ENCODE results near the gene HRCT1.
"Not testable (repeated sequence)": the region's sequence is repeated elsewhere in the genome, so short reads cannot be mapped to it uniquely, and the experiment has no call there.

The HRCT1 gene

GRCh38 chr9:35867538-35867937 is 38.5 kb upstream of the HRCT1 start:
- Histone ChIP-seq H3K4me1 (ENCODE audit: control insufficient read depth, insufficient read depth, low read length, poor library complexity, severe bottlenecking) (no peaks in the 10 kb centered on the region), H3K9me3 (ENCODE audit: control insufficient read depth, low read length) (no peaks in the 10 kb centered on the region), H3K4me3 (ENCODE audit: extremely low read depth, insufficient read depth, low read length, poor library complexity, severe bottlenecking) (no peak overlapping the region), H3K27ac (ENCODE audit: low read depth, low read length, severe bottlenecking) (no peak overlapping the region), H3K36me3 (ENCODE audit: control insufficient read depth, insufficient read depth, low read length) (no peaks in the 10 kb centered on the region)
- WGBS, 2 experiments (ENCODE audit: insufficient coverage in 2 of 2), result 87 to 93% methylated on average over 4 of the region's 4 CpGs

GRCh38 chr9:35868933-35869332 is 37.1 kb upstream of the HRCT1 start:
- Histone ChIP-seq H3K4me3 (ENCODE audit: extremely low read depth, insufficient read depth, low read length, poor library complexity, severe bottlenecking) (no peak overlapping the region), H3K9me3 (ENCODE audit: control insufficient read depth, low read length) (no peaks in the 10 kb centered on the region), H3K27ac (ENCODE audit: low read depth, low read length, severe bottlenecking) (no peak overlapping the region), H3K4me1 (ENCODE audit: control insufficient read depth, insufficient read depth, low read length, poor library complexity, severe bottlenecking) (no peaks in the 10 kb centered on the region), H3K36me3 (ENCODE audit: control insufficient read depth, insufficient read depth, low read length) (no peaks in the 10 kb centered on the region)
- 25% methylated on average over 1 of the region's 2 CpGs; no CpG with 5 or more reads in 1 of the 2 experiments for WGBS, 2 experiments (ENCODE audit: insufficient coverage in 2 of 2)

- no peak overlapping the region for H3K4me3 ChIP-seq (ENCODE audit: extremely low read depth, insufficient read depth, low read length, poor library complexity, severe bottlenecking)
- WGBS, 2 experiments (ENCODE audit: insufficient coverage in 2 of 2), result 93 to 96% methylated on average over 19 of the region's 19 CpGs
These were observed 36.3 kb upstream of the HRCT1 start for GRCh38 chr9:35869621-35870216.

GRCh38 chr9:35870351-35870923 is 35.6 kb upstream of the HRCT1 start, which contains the start of gene OR13J1:
Gene OR13J1, minus strand, starts transcription at chr9:35870401. Its CDS starts 0 bp downstream, at chr9:35870401.
- Histone ChIP-seq H3K4me1 (ENCODE audit: control insufficient read depth, insufficient read depth, low read length, poor library complexity, severe bottlenecking) (no peaks in the 10 kb centered on the region), H3K9me3 (ENCODE audit: control insufficient read depth, low read length) (no peaks in the 10 kb centered on the region), H3K4me3 (ENCODE audit: extremely low read depth, insufficient read depth, low read length, poor library complexity, severe bottlenecking) (no peak within 1 kb of the TSS), H3K36me3 (ENCODE audit: control insufficient read depth, insufficient read depth, low read length) (no peaks in the 10 kb centered on the region), H3K27ac (ENCODE audit: low read depth, low read length, severe bottlenecking) (no peak within 1 kb of the TSS)
- 88 to 100% methylated on average over 2 to 4 of the region's 8 CpGs for WGBS, 2 experiments (ENCODE audit: insufficient coverage in 2 of 2)

More at GRCh38 chr9:35869621-35870216, 36.3 kb upstream of the HRCT1 start:
- H3K36me3 ChIP-seq (ENCODE audit: control insufficient read depth, insufficient read depth, low read length), result no peaks in the 10 kb centered on the region
- H3K9me3 ChIP-seq (ENCODE audit: control insufficient read depth, low read length), result no peaks in the 10 kb centered on the region
- no peaks in the 10 kb centered on the region for H3K4me1 ChIP-seq (ENCODE audit: control insufficient read depth, insufficient read depth, low read length, poor library complexity, severe bottlenecking)
- H3K27ac ChIP-seq (ENCODE audit: low read depth, low read length, severe bottlenecking), result no peak overlapping the region

- WGBS, 2 experiments (ENCODE audit: insufficient coverage in 2 of 2), result 64 to 65% methylated on average over 2 of the region's 3 CpGs
These were observed 34.5 kb upstream of the HRCT1 start for GRCh38 chr9:35871545-35871944.

GRCh38 chr9:35872505-35872904 is 33.5 kb upstream of the HRCT1 start:
- WGBS, 2 experiments (ENCODE audit: insufficient coverage in 2 of 2), result no CpG with 5 or more reads among the region's 3 CpGs

More at GRCh38 chr9:35871545-35871944, 34.5 kb upstream of the HRCT1 start:
- Histone ChIP-seq H3K36me3 (ENCODE audit: control insufficient read depth, insufficient read depth, low read length) (no peaks in the 10 kb centered on the region), H3K27ac (ENCODE audit: low read depth, low read length, severe bottlenecking) (no peak overlapping the region), H3K9me3 (ENCODE audit: control insufficient read depth, low read length) (peaks cover 5% of the 10 kb centered on the region), H3K4me3 (ENCODE audit: extremely low read depth, insufficient read depth, low read length, poor library complexity, severe bottlenecking) (no peak overlapping the region), H3K4me1 (ENCODE audit: control insufficient read depth, insufficient read depth, low read length, poor library complexity, severe bottlenecking) (no peaks in the 10 kb centered on the region)

GRCh38 chr9:35882263-35882848 is 23.6 kb upstream of the HRCT1 start:
- WGBS, 2 experiments (ENCODE audit: insufficient coverage in 2 of 2), result 20% methylated on average over 1 to 3 of the region's 4 CpGs
- no peaks in the 10 kb centered on the region for H3K9me3 ChIP-seq (ENCODE audit: control insufficient read depth, low read length)
- no peaks in the 10 kb centered on the region for H3K4me1 ChIP-seq (ENCODE audit: control insufficient read depth, insufficient read depth, low read length, poor library complexity, severe bottlenecking)
- no peak overlapping the region for H3K27ac ChIP-seq (ENCODE audit: low read depth, low read length, severe bottlenecking)
- H3K36me3 ChIP-seq (ENCODE audit: control insufficient read depth, insufficient read depth, low read length), result no peaks in the 10 kb centered on the region
- no peak overlapping the region for H3K4me3 ChIP-seq (ENCODE audit: extremely low read depth, insufficient read depth, low read length, poor library complexity, severe bottlenecking)

More at GRCh38 chr9:35872505-35872904, 33.5 kb upstream of the HRCT1 start:
- Histone ChIP-seq H3K27ac (ENCODE audit: low read depth, low read length, severe bottlenecking) (no peak overlapping the region), H3K36me3 (ENCODE audit: control insufficient read depth, insufficient read depth, low read length) (no peaks in the 10 kb centered on the region), H3K4me3 (ENCODE audit: extremely low read depth, insufficient read depth, low read length, poor library complexity, severe bottlenecking) (no peak overlapping the region), H3K4me1 (ENCODE audit: control insufficient read depth, insufficient read depth, low read length, poor library complexity, severe bottlenecking) (no peaks in the 10 kb centered on the region), H3K9me3 (ENCODE audit: control insufficient read depth, low read length) (peaks cover 5% of the 10 kb centered on the region)

- WGBS, 2 experiments (ENCODE audit: insufficient coverage in 2 of 2), result 61 to 74% methylated on average over 2 to 3 of the region's 3 CpGs
- H3K4me3 ChIP-seq (ENCODE audit: extremely low read depth, insufficient read depth, low read length, poor library complexity, severe bottlenecking), result no peak overlapping the region
- H3K27ac ChIP-seq (ENCODE audit: low read depth, low read length, severe bottlenecking), result no peak overlapping the region
- H3K4me1 ChIP-seq (ENCODE audit: control insufficient read depth, insufficient read depth, low read length, poor library complexity, severe bottlenecking), result no peaks in the 10 kb centered on the region
- H3K9me3 ChIP-seq (ENCODE audit: control insufficient read depth, low read length), result no peaks in the 10 kb centered on the region
- no peaks in the 10 kb centered on the region for H3K36me3 ChIP-seq (ENCODE audit: control insufficient read depth, insufficient read depth, low read length)
These were observed 23.0 kb upstream of the HRCT1 start for GRCh38 chr9:35882996-35883395.

GRCh38 chr9:35884908-35885307 is 21.1 kb upstream of the HRCT1 start:
- H3K4me1 ChIP-seq (ENCODE audit: control insufficient read depth, insufficient read depth, low read length, poor library complexity, severe bottlenecking); H3K4me3 ChIP-seq (ENCODE audit: extremely low read depth, insufficient read depth, low read length, poor library complexity, severe bottlenecking); H3K36me3 ChIP-seq (ENCODE audit: control insufficient read depth, insufficient read depth, low read length); H3K27ac ChIP-seq (ENCODE audit: low read depth, low read length, severe bottlenecking); H3K9me3 ChIP-seq (ENCODE audit: control insufficient read depth, low read length): not testable (repeated sequence)
- 87 to 100% methylated on average over 2 of the region's 3 CpGs for WGBS, 2 experiments (ENCODE audit: insufficient coverage in 2 of 2)

GRCh38 chr9:35891646-35892045 is 14.4 kb upstream of the HRCT1 start:
- Histone ChIP-seq H3K4me3 (ENCODE audit: extremely low read depth, insufficient read depth, low read length, poor library complexity, severe bottlenecking) (no peak overlapping the region), H3K4me1 (ENCODE audit: control insufficient read depth, insufficient read depth, low read length, poor library complexity, severe bottlenecking) (no peaks in the 10 kb centered on the region), H3K27ac (ENCODE audit: low read depth, low read length, severe bottlenecking) (no peak overlapping the region), H3K9me3 (ENCODE audit: control insufficient read depth, low read length) (no peaks in the 10 kb centered on the region), H3K36me3 (ENCODE audit: control insufficient read depth, insufficient read depth, low read length) (no peaks in the 10 kb centered on the region)
- 90 to 91% methylated on average over 2 to 3 of the region's 3 CpGs for WGBS, 2 experiments (ENCODE audit: insufficient coverage in 2 of 2)

- WGBS, 2 experiments (ENCODE audit: insufficient coverage in 2 of 2), result 83% methylated on average over 1 of the region's 1 CpG; no CpG with 5 or more reads in 1 of the 2 experiments
- no peaks in the 10 kb centered on the region for H3K36me3 ChIP-seq (ENCODE audit: control insufficient read depth, insufficient read depth, low read length)
- no peak overlapping the region for H3K4me3 ChIP-seq (ENCODE audit: extremely low read depth, insufficient read depth, low read length, poor library complexity, severe bottlenecking)
- no peak overlapping the region for H3K27ac ChIP-seq (ENCODE audit: low read depth, low read length, severe bottlenecking)
- H3K9me3 ChIP-seq (ENCODE audit: control insufficient read depth, low read length), result no peaks in the 10 kb centered on the region
- no peaks in the 10 kb centered on the region for H3K4me1 ChIP-seq (ENCODE audit: control insufficient read depth, insufficient read depth, low read length, poor library complexity, severe bottlenecking)
These were observed 14.0 kb upstream of the HRCT1 start for GRCh38 chr9:35892051-35892450.
